CD4-positive, alpha-beta T cell treated with Interleukin-2 at 100 ng/mL for 4 hours (primary cell): ENCODE measurements around the gene ABHD1.
A peak's percentile ranks its signal among the peaks of the same experiment; 100 is the strongest.

Source experiments
- DNase-seq: peaks from one replicate; pipeline ENCODE4 v3.0.0-alpha.2; 2020; ENCODE audit warnings: low spot score

The ABHD1 gene

GRCh38 chr2:27086724-27087593 is 36.7 kb upstream of the ABHD1 start, which contains the start of gene KHK:
Gene KHK (plus strand): TSS chr2:27086772. CDS start chr2:27087260, 488 bp downstream.
- DNase-seq = no peak

GRCh38 chr2:27087823-27088410 is 35.7 kb upstream of the ABHD1 start:
- no peak for DNase-seq

DNA sequence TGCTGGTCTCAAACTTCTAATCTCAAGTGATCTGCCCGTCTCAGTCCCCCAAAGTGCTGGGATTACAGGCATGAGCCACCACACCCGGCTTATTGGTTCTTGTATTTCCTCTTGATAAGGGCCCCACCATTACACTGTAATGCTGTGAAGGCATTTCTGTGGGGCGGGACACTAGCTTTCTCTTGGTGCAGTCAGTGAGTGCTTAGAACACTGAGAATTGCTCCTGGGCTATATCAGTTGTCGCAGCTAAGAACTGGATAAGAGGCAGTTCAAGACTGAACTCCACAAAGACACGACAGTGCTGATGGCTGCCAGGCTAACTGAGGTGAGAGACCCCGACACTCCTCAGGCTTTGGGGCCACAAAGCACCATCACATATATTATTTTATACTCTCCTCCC is 35.0 kb upstream of the ABHD1 start:
- DNase-seq = no peak

GRCh38 chr2:27089111-27089954 is 34.3 kb upstream of the ABHD1 start:
- DNase-seq = no peak

- no peak for DNase-seq
These were observed 31.6 kb upstream of the ABHD1 start for GRCh38 chr2:27091746-27092695.

DNA sequence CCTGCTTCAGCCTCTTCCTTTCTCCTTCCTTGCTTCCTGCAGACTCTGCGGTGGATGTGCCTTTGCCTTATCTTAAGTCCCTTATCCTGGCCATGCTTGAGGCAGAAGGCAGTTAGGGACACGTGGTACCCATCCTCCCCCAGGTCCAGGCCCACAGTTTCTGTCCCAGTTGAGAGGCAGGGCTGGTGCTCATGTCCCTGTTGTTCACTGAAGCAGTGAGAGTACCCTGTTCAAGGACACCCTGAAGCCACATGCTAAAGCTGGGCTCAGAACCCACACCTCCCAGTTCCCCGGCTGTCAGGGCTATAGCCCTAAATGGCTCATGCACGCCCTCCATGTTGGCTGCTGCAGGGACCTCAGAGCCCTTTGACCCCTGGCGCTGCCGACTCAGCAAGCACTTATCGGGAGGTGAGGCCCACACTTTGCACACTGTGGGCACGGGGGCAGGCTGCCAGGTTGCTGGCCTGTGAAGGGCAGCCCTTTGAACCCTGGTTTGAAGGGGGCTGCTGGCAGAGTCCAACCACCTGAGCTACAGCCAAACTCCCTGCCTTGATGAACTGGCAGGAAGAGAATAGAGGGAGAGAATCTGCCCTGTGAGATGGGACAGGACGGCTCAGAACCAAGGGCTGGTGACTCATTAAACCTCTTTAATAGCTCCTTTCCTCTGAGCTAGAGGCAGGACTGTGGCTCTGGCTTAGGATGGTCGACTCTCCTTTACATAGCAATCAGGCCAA is 30.8 kb upstream of the ABHD1 start:
- DNase-seq = no peak

- no peak for DNase-seq
These were observed 29.9 kb upstream of the ABHD1 start for GRCh38 chr2:27093430-27094352.

GRCh38 chr2:27094353-27094984 is 29.1 kb upstream of the ABHD1 start:
- no peak for DNase-seq

DNA sequence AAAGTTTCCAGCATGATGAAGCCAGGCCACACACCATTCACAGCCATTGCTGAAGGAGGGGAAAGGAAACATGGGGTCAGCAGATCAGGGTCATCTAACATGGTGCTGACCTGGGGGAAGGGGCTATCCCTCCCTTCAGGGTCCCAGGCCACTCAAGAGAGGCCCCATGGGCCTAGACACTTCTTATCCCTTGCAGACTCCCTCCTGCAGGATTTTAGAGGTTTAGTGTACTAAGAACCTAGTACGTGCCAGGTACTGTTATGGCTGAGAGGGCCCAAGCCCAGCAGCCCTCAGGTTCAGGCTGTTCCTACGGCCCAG is 28.2 kb upstream of the ABHD1 start:
- no peak for DNase-seq

DNA sequence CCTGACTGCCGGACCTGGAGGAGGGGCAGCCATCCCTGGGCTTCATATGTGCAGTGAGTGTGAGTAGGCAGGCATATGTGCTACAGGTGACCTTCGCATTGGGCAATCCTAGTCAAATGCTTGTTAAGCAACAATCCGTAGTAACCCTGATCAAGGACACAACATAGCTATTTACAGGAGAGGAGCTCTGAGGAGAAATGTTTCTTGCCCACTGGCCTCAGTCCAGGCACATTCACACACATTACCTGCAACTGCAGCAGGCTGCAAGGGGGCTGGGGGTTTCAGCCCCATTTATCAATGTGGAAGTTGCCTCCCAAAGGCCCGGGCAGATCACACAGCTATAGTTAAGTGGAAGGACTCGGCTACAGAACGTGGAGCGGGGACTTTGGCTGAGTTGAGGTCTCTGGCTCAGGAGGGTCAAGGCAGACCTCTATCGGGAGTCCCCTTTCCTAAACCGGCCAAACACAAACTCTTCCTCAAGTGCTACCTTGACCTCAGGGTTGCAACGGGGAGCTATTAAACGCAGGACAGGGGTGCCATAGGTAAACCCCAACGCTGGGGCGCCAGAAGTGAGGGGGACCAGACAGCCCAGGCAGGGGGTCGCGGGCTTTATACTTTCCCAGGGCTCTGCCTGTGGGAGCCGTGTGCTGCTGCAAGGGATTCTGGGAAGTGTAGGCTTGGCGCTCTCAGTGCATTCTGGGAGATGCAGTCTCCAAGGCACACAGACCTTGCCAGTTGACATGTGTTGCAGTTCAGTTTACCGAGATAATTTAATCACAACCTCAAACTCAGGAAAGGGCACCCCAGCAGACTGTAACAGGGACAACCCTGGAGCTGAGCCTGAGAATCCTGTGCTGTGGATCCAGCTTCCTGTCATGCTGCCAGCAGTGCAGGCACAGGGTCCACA is 27.6 kb upstream of the ABHD1 start:
- DNase-seq = peak; percentile 48

GRCh38 chr2:27096748-27097297 is 26.8 kb upstream of the ABHD1 start:
- no peak for DNase-seq

- no peak for DNase-seq
These were observed 26.3 kb upstream of the ABHD1 start for GRCh38 chr2:27097341-27097740.

DNA sequence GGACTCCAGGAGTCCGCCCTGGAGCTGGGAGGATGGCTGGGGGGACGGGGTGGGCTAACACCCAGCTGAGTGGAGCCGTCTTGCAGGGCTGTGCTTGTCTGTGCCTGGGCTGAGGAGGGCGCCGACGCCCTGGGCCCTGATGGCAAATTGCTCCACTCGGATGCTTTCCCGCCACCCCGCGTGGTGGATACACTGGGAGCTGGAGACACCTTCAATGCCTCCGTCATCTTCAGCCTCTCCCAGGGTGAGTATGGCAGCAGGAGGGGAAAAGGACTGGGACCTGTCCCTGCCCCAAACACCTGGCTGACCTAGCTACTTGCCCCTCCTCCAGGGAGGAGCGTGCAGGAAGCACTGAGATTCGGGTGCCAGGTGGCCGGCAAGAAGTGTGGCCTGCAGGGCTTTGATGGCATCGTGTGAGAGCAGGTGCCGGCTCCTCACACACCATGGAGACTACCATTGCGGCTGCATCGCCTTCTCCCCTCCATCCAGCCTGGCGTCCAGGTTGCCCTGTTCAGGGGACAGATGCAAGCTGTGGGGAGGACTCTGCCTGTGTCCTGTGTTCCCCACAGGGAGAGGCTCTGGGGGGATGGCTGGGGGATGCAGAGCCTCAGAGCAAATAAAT is 24.2 kb upstream of the ABHD1 start:
- DNase-seq = no peak

DNA sequence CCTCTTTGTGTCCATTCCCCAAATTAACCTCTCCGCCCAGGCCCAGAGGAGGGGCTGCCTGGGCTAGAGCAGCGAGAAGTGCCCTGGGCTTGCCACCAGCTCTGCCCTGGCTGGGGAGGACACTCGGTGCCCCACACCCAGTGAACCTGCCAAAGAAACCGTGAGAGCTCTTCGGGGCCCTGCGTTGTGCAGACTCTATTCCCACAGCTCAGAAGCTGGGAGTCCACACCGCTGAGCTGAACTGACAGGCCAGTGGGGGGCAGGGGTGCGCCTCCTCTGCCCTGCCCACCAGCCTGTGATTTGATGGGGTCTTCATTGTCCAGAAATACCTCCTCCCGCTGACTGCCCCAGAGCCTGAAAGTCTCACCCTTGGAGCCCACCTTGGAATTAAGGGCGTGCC is 23.6 kb upstream of the ABHD1 start:
- DNase-seq = no peak

DNA sequence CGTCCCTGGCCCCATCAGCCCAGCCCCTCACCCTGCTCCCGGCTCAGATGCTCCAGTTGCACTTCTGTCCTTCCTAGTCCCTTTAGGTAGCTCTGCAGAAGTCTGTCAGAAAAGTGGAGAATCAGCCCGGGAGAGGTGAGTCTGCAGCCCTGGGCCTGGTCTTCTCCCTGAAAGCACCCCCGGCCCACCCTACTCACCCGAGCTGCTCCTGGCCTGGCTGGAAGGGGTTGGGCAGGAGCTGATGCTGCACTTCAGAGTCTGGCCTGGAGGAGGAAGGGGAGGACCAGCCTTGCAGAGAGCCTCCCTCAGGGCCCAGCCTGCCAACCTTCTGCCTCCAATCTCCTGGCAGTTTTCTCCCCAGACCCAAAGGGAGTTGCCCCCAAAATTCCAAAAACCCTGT is 21.3 kb upstream of the ABHD1 start:
- no peak for DNase-seq

DNA sequence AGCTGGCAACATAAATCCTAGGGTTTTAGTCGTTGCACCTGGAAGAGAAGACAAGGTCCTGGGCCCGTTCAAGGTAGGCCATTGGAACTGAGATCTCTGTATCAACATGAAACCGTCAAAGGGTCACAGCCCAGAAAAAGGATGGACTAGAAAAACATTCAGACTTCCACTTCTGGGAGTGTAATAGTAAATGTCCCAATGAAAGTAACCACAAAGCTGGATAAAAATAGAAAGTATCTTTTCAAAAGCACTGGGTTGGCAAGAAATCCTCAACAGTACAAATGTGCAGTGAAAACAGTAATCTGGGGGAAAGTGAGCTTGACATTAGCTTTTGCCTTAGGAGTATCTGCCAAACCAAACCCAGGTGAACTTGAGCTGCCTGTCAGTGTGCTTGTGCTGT is 17.6 kb upstream of the ABHD1 start:
- no peak for DNase-seq

- DNase-seq = no peak
These were observed 15.4 kb upstream of the ABHD1 start for GRCh38 chr2:27108221-27108620.

GRCh38 chr2:27109083-27109482 is 14.5 kb upstream of the ABHD1 start:
- DNase-seq = no peak
